NCI-H187 (cell line): ENCODE results near the gene TIMM44.
"Not testable (repeated sequence)": the region's sequence is repeated elsewhere in the genome, so short reads cannot be mapped to it uniquely, and the experiment has no call there.

Source experiments
- DNase-seq, 2 experiments: peaks; one replicate each; lab custom pipeline; 2025; lab: John Stamatoyannopoulos, UW

TIMM44 gene

GRCh38 chr19:7925171-7925851, 18.2 kb downstream of the TIMM44 start:
- DNase-seq = no peak

- DNase-seq = no peak
Observed at GRCh38 chr19:7924651-7925170, 18.8 kb downstream of the TIMM44 start.

- DNase-seq = no peak
Observed at GRCh38 chr19:7924241-7924640, 19.2 kb downstream of the TIMM44 start.

- DNase-seq = no peak
Observed at GRCh38 chr19:7923295-7924191, 19.9 kb downstream of the TIMM44 start.

GRCh38 chr19:7922836-7923195, 20.6 kb downstream of the TIMM44 start:
- no peak for DNase-seq

GRCh38 chr19:7921967-7922835, 21.3 kb downstream of the TIMM44 start:
- DNase-seq = no peak

DNA sequence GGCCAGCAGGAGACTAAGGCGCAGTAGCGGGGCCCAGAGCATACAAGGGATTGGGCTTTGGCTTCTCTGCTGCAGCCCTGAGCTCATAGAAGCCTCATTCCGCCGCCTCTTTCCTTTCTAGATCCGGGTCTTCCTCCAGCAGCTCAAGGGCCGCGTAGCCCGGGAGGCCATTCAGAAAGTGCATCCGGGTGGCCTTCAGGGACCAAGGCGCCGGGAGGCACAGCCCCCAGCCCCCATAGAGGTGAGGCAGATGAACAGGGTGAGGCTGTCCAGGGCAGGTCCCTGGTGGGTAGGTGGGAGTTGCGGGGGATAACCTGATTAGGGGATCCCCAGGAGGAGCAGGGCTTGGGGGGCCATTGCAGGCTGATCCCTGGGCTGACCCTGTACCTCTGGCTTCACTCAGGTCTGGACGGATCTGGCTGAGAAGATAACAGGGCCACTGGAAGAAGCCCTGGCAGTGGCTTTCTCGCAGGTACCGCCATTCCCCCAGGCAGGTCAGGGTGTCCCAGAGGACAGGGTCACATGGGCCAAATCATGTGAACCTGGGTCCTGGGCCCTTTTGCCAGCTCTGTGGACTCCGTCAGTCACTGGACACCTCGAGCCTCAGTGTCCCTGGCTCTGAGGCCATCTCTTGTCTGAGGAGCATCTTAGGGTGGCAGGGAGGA, 22.0 kb downstream of the TIMM44 start:
- DNase-seq = no peak

DNA sequence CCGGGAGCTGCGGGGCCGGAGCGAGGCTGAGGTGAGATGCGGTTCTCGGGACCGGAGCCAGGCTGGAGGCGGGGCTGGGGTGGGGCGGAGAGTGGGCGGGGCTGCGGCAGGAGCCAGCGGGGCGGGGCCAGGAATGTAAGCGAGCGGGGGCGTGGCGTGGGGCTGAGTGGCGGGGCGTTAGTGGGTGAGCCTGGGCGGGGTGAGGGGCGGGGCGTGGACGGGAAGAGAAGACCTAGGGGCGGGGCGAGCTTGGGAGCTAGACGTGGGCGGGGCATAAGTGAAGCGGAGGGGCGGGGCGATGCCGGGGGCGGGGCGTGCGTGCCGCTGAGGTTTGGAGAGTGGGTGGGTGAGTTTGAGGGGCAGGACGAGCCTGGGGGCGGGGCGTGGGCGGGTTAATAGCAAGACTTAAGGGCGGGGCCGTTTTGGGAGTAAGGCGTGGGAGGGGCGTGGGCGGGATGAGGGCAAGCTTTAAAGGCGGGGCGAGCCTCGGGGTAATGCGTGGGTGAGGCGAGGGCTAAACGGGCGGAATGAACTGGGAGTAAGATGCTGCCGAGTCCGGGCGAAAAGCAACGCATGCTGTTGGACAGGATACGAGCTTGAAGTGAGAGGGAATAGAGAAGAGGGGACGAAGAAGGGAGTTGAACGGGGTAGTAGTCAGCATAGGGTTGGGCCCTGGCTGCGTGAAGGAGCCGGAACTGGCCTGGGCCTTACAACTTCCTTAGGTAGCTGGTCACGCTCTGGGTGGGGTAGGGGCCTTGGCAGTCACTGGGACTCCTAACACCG, 22.8 kb downstream of the TIMM44 start:
- peak; percentile 70 to 92 for DNase-seq

- peak; percentile 70 for DNase-seq
Observed at GRCh38 chr19:7919610-7920518, 23.6 kb downstream of the TIMM44 start, which contains the start of gene SNAPC2. TSS of gene SNAPC2 (plus strand) at chr19:7920338. CDS start at chr19:7920367, 29 bp downstream.

GRCh38 chr19:7918615-7919421, 24.6 kb downstream of the TIMM44 start:
- no peak for DNase-seq

DNA sequence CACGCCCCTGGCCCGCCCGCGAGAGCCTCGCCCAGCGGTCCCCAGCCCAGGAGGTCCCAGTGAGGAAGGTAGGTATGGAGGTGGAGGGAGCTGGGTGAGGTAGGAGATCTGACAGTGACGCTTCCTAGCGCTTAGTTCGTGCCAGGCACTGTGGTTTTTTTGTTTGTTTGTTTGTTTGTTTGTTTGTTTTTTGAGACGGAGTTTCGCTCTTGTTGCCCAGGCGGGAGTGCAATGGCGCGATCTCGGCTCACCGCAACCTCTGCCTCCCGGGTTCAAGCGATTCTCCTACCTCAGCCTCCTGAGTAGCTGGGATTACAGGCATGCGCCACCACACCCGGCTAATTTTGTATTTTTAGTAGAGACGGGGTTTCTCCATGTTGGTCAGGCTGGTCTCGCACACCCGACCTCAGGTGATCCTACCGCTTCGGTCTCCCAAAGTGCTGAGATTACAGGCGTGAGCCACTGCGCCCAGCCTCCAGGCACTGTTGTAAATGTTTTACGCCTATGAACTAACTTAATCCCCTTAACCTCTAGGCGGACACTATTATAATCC, 25.3 kb downstream of the TIMM44 start:
- not testable (repeated sequence) for DNase-seq

- no peak for DNase-seq
Observed at GRCh38 chr19:7917267-7918061, 26.0 kb downstream of the TIMM44 start.

DNA sequence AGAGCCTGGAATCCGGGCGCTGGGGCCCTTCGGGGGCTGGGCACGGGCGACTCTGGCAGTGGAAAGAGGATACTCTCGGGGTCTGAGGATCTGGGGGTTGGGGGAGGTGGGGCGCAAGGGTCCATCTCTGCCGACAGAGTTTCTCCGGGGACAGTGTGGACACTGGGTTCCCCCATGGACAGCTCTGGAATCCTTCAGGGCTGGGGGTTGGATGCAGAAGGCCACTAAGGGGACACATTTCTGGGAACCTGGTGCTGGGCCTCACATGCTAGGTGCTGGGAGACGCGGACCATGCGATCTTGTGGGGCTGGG, 26.6 kb downstream of the TIMM44 start:
- no peak for DNase-seq

GRCh38 chr19:7916103-7916954, 27.1 kb downstream of the TIMM44 start:
- DNase-seq = no peak

- DNase-seq = no peak
Observed at GRCh38 chr19:7915250-7916102, 28.0 kb downstream of the TIMM44 start.

DNA sequence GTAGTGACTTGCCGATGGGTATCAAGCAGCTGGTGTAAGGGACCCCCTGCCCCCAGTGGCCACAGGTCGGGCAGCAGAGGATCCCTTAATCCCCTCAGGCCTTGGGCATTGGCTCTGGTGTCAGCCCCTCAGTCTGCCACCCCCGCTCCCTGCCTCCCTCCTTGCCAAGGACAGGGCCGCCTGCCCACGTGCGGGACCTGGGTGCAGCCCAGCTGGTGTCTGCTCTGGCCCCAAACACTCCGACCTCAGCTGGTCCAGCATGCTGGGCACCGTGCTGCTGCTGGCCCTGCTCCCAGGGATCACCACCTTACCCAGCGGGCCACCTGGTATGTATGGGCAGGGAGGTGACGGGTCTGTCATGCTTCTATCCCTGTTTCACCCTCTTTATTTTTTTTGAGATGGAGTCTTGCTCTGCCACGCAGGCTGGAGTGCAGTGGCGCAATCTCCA, 28.8 kb downstream of the TIMM44 start, which contains the start of gene TGFBR3L:
Gene TGFBR3L, plus strand, starts transcription at position 233 of the 448 bp plus-strand sequence.
- DNase-seq = no peak
